Fibroblast of villous mesenchyme (primary cell): ENCODE data around the gene CSTPP1. TPM values are rescaled to one million over a fixed set of nuclear protein-coding genes. Genes with fewer than 3 reads are reported as not detected.

Source experiments
- DNase-seq: peaks from one replicate; pipeline ENCODE4 v3.0.0-alpha.2; 2010; ENCODE audit warnings: low read depth
- H3K4me3 ChIP-seq: 2 replicates; pipeline ENCODE4 v1.5.1; 2011; ENCODE audit warnings: low read depth, mild to moderate bottlenecking, low read length
- total RNA-seq: library from RNA; depleted of rRNA; stranded (reverse); fragments of >200 nt; gene quantifications from 2 replicates; pipeline ENCODE4 v1.2.3, GENCODE V29; 2012
- TF ChIP-seq, protein P1 (sequence below): IDR thresholded peaks from 2 replicates; pipeline ENCODE4 v1.5.1; 2012; ENCODE audit warnings: low read depth, mild to moderate bottlenecking, low read length; ENCODE audit not compliant: insufficient read depth

CSTPP1 gene
- total RNA-seq, 1 donor, result 30.2 TPM

DNA sequence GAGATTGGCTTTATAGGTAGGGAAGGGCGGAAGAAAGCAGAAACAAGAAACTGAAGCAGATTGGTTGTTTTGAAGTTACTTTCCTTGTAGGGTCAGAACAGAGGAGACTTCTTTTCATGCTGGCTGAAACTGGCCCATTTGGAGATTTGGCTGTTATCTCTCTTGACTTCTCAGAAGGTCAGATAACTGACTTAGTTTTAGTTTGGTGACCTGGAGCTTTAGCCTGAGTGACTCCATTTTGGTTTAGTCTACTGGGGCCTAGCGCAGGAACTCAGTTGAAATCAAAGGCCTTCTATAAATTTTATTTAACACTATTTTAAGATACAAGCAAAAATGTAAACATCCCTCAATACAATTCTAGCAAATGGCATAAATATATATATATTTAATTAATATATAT is 31.4 kb downstream of the CSTPP1 start:
- no peak overlapping the region for H3K4me3 ChIP-seq
- DNase-seq, result no peak
- TF ChIP-seq, protein P1, sequence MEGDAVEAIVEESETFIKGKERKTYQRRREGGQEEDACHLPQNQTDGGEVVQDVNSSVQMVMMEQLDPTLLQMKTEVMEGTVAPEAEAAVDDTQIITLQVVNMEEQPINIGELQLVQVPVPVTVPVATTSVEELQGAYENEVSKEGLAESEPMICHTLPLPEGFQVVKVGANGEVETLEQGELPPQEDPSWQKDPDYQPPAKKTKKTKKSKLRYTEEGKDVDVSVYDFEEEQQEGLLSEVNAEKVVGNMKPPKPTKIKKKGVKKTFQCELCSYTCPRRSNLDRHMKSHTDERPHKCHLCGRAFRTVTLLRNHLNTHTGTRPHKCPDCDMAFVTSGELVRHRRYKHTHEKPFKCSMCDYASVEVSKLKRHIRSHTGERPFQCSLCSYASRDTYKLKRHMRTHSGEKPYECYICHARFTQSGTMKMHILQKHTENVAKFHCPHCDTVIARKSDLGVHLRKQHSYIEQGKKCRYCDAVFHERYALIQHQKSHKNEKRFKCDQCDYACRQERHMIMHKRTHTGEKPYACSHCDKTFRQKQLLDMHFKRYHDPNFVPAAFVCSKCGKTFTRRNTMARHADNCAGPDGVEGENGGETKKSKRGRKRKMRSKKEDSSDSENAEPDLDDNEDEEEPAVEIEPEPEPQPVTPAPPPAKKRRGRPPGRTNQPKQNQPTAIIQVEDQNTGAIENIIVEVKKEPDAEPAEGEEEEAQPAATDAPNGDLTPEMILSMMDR, result no peak

DNA sequence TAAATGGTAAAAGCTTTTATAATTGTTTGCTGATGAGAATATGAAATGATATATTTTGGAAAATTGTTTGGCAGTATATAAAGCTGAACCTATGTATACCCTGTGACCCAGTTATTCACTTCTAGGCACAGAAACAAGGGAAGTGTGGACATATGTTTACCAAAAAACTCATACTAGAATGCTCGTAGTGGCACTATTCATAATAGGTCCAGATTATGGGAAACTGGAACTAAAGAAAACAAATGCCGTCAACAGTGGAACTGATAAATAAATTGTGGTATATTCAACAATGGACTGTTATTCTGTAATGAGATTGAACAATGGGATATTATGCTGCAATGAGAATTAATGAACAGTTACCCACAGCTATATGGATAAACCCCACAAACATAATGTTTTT is 32.8 kb downstream of the CSTPP1 start:
- no peak overlapping the region for H3K4me3 ChIP-seq
- TF ChIP-seq, protein P1, result no peak
- no peak for DNase-seq

DNA sequence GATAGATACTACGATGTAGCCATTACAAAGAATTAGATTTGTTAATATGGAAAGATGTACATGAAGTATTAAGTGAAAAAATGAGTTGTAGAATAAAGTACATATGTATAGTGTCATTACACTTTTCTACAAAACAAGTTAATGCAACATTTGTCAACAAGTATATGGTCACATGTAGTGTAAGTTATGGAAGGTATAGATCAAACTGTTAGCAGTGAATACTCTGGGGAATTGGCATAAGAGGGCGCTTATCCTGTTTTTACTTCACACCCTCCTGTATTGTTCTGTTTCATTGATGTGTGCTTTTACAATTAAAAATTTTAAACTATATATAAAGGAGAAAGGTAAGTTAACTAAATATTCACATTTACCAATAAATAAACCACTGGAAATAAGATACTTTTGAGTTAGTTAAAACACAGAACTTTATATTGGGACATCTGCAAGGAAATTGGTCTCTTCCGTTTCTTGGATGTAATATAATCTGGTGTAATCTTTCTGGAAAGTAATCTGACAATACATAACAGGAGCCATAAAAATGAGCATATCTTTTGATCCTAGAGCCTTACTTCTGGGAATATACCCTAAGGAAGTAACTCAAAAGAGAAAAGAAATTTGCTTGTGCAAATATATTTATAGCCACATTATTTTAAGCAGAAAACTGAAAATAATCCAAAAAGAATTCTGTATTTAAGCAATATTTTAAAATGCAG is 34.5 kb downstream of the CSTPP1 start:
- DNase-seq, result no peak
- H3K4me3 ChIP-seq, result no peak overlapping the region
- TF ChIP-seq, protein P1, result no peak

DNA sequence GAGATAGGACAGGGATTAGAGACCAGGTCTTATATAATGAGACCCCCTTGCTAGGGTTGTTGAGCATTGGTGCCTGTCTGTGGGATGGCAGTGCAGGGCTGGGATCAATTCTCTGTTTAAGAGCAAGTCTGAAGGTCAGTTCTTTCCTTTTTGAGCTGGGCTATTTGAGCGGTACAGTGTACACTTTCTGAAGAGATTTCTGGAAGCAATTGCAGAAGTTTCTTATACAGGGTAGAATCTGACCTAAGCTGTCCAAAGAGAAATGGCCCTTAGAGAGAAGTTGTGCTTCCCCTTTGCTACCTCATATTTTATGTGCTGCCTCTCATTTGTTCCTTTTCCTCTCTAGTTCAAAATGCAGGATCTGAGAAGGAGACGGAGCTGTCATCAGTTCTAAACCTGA is 35.8 kb downstream of the CSTPP1 start:
- TF ChIP-seq, protein P1, result no peak
- DNase-seq, result no peak
- H3K4me3 ChIP-seq, result no peak overlapping the region

DNA sequence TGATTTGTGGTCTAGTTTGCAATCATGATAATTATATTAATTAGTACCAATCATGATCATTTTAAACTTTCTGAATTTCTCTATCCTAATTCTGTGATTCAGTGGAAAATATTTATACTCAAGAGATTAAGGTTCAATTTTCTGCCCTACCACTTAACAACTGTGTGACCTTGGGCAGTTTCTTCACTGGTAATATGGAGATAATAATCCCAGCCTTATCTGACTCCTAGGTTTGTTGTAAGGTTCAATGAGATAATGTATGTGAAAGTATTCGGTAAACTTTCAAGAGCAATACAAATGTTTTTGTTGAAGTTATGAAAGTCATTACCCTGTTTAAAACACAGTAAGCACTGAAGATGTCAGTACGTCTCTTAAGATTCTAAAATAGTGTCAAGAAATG is 36.3 kb downstream of the CSTPP1 start:
- DNase-seq, result no peak
- TF ChIP-seq, protein P1, result no peak
- no peak overlapping the region for H3K4me3 ChIP-seq

DNA sequence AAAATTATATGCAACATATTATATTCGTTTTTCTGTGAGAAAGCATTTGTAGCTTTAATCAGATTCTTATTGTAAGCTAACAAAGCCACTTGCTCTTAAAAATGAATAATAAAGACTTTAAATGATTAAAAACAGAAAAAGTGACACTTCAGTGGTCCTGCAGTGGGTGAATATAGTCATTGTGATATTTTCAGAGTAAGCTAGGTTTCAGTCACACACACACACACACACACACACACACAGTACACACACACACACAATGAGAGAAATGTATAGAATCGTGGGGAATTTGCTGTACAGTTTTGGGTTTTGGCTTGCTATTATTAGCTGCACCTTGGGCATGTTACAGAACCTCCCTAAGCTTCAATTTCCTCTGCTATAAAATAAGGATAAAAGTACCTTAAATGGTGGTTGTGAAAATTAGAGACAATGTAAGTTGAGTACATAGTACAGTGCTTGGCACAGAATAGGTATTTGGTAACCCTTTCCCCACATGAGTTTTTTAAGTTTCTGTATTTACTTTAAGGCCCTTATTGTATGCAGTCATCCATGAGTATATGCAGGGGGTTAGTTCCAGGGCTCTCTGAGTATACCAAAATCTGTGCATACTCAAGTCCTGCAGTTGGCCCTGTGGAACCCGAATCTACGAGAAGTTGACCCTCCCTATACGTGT is 39.8 kb downstream of the CSTPP1 start:
- TF ChIP-seq, protein P1, result no peak
- H3K4me3 ChIP-seq, result no peak overlapping the region
- no peak for DNase-seq
